WTC11 (cell line): ENCODE measurements around the gene UNC79. TPM values are rescaled to one million over a fixed set of nuclear protein-coding genes. Genes with fewer than 3 reads are reported as not detected.

ENCODE experiments used
- ATAC-seq: fragments of 200-7000 bp; cut with Tn5 transposase; 2 replicates; pipeline ENCODE4 v1.10.0; 2021; ENCODE audit warnings: mild to moderate bottlenecking, moderate library complexity
- CTCF ChIA-PET: fragments of 300-600 bp; sonication (Branson Sonifier 250); formaldehyde crosslinking; loops from one replicate; lab custom pipeline; 2021; ENCODE audit warnings: antibody characterized with exemption; lab: Charles Lee
- POLR2A ChIA-PET: fragments of 350-600 bp; sonication (Branson Sonifier 250); formaldehyde crosslinking; loops from one replicate; lab custom pipeline; 2021; ENCODE audit warnings: antibody characterized with exemption; lab: Charles Lee
- DNase-seq: peaks from one replicate; pipeline ENCODE4 v3.0.0; 2021; ENCODE audit warnings: low spot score
- H3K27ac Mint-ChIP-seq: 2 replicates; pipeline ENCODE4 v1.8.0; 2021; ENCODE audit warnings: mixed read lengths
- H3K27me3 Mint-ChIP-seq: 2 replicates; pipeline ENCODE4 v1.8.0; 2021; ENCODE audit warnings: low read depth, mild to moderate bottlenecking, moderate library complexity, mixed read lengths
- H3K36me3 Mint-ChIP-seq: 2 replicates; pipeline ENCODE4 v1.8.0; 2021; ENCODE audit warnings: mixed read lengths
- H3K4me1 Mint-ChIP-seq: 2 replicates; pipeline ENCODE4 v1.8.0; 2022; ENCODE audit warnings: mixed read lengths
- H3K4me3 Mint-ChIP-seq: 2 replicates; pipeline ENCODE4 v1.8.0; 2021; ENCODE audit warnings: mild to moderate bottlenecking, moderate library complexity, mixed read lengths
- H3K9me3 Mint-ChIP-seq: 2 replicates; pipeline ENCODE4 v1.8.0; 2021; ENCODE audit warnings: mixed read lengths
- ARID4B ChIP-seq: sonication (generic); formaldehyde crosslinking; IDR thresholded peaks from 2 replicates; pipeline ENCODE4 v1.8.0; 2023; ENCODE audit warnings: missing genetic modification reagents, mild to moderate bottlenecking, borderline replicate concordance
- CREB1 ChIP-seq: sonication (generic); formaldehyde crosslinking; IDR thresholded peaks from 2 replicates; pipeline ENCODE4 v1.8.0; 2023; ENCODE audit warnings: mild to moderate bottlenecking, missing genetic modification reagents
- FOXP4 ChIP-seq: sonication (generic); formaldehyde crosslinking; IDR thresholded peaks from 2 replicates; pipeline ENCODE4 v1.8.0; 2022; ENCODE audit warnings: mild to moderate bottlenecking, missing genetic modification reagents
- MLX ChIP-seq: sonication (generic); formaldehyde crosslinking; IDR thresholded peaks from 2 replicates; pipeline ENCODE4 v1.8.1; 2023; ENCODE audit warnings: mild to moderate bottlenecking, missing genetic modification reagents, moderate library complexity
- NR2C2 ChIP-seq: sonication (generic); formaldehyde crosslinking; IDR thresholded peaks from 2 replicates; pipeline ENCODE4 v1.8.0; 2022; ENCODE audit warnings: mild to moderate bottlenecking, missing genetic modification reagents
- PRRX2 ChIP-seq: fragments of 250-450 bp; sonication (Bioruptor Pico); IDR thresholded peaks from 2 replicates; pipeline ENCODE4 v1.8.0; 2021; ENCODE audit warnings: mild to moderate bottlenecking
- SP1 ChIP-seq: sonication (generic); formaldehyde crosslinking; conservative IDR thresholded peaks from 2 replicates; pipeline ENCODE4 v1.8.1; 2022; ENCODE audit warnings: missing genetic modification reagents
- ZNF219 ChIP-seq: sonication (generic); formaldehyde crosslinking; IDR thresholded peaks from 2 replicates; pipeline ENCODE4 v1.8.0; 2023; ENCODE audit warnings: missing genetic modification reagents, mild to moderate bottlenecking, borderline replicate concordance
- ZNF423 ChIP-seq: fragments of 250-450 bp; sonication (Bioruptor Pico); IDR thresholded peaks from 2 replicates; pipeline ENCODE4 v2.1.2; 2022; ENCODE audit warnings: mild to moderate bottlenecking, moderate library complexity
- total RNA-seq: library from RNA; stranded (reverse); gene quantifications from 3 replicates; pipeline ENCODE4 v1.2.3, GENCODE V29; 2021
- TF ChIP-seq, protein P1 (sequence below): sonication (generic); formaldehyde crosslinking; IDR thresholded peaks from 2 replicates; pipeline ENCODE4 v1.8.1; 2022; ENCODE audit warnings: mild to moderate bottlenecking, moderate library complexity, missing genetic modification reagents
- TF ChIP-seq, protein P2 (sequence below): sonication (generic); formaldehyde crosslinking; conservative IDR thresholded peaks from 2 replicates; pipeline ENCODE4 v1.8.1; 2023; ENCODE audit warnings: mild to moderate bottlenecking, low read depth, missing genetic modification reagents, moderate library complexity
- TF ChIP-seq, protein P3 (sequence below): sonication (generic); formaldehyde crosslinking; IDR thresholded peaks from 2 replicates; pipeline ENCODE4 v1.8.0; 2022; ENCODE audit warnings: mild to moderate bottlenecking, missing genetic modification reagents

Gene UNC79
- total RNA-seq, 1 experiment from 2014 or later = 2.1 TPM

- POLR2A ChIA-PET = no interaction called here
- CTCF ChIA-PET = interaction anchor here (0.8 to 1.7 kb wide), 3 partner anchors 15 to 270 kb away, joined by 3 to 6 read pairs (median 3); no protein-coding TSS in a partner anchor
- Mint-ChIP-seq H3K27ac (no peak overlapping the region), H3K27me3 (no peaks in the 10 kb centered on the region; the same call in 1 of the 2 replicates), H3K4me1 (peaks cover 6% of the 10 kb centered on the region), H3K4me3 (no peak overlapping the region), H3K36me3 (peaks cover 15% of the 10 kb centered on the region), H3K9me3 (peaks cover 32% of the 10 kb centered on the region)
- no peak for DNase-seq
- ATAC-seq = no peak
- TF ChIP-seq, protein P1, sequence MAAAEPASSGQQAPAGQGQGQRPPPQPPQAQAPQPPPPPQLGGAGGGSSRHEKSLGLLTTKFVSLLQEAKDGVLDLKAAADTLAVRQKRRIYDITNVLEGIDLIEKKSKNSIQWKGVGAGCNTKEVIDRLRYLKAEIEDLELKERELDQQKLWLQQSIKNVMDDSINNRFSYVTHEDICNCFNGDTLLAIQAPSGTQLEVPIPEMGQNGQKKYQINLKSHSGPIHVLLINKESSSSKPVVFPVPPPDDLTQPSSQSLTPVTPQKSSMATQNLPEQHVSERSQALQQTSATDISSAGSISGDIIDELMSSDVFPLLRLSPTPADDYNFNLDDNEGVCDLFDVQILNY = no peak
- TF ChIP-seq ZNF219 (no peak), PRRX2 (CRISPR knock-in tag) (no peak)
These were observed 238.9 kb downstream of the UNC79 start for GRCh38 chr14:93669632-93670031.

DNA sequence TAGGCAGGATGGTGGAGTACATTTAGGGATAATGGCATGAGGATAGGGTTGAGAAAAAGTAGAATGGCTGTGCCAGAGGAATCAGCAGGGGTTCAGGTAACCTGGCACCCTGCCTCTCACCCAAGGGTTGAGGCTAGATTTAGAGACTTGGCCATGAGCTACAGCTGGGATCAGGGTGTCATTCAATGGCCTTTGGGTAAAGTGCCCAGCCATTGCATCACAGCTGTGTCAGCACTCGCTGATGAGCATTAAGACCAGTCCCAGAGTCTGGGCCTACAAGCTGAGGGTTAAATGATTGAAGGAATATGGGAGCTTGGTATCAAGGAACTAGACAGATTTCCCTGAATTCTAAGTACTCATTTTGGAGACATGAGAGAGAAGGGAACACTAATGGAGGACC lies 243.6 kb downstream of the UNC79 start:
- H3K36me3 Mint-ChIP-seq = no peaks in the 10 kb centered on the region; the same call in 1 of the 2 replicates
- ChIA-PET POLR2A (no interaction called here), CTCF (interaction anchor here (1.2 kb wide), 1 partner anchor 229 kb away, joined by 3 read pairs; no protein-coding TSS in a partner anchor)
- DNase-seq (no peak), ATAC-seq (no peak)
- H3K27me3 Mint-ChIP-seq = no peaks in the 10 kb centered on the region; the same call in 1 of the 2 replicates
- no peak overlapping the region for H3K4me3 Mint-ChIP-seq
- TF ChIP-seq SP1 = no peak
- TF ChIP-seq ARID4B (CRISPR knock-in tag) = no peak
- H3K9me3 Mint-ChIP-seq = no peaks in the 10 kb centered on the region; the same call in 1 of the 2 replicates
- H3K27ac Mint-ChIP-seq = no peak overlapping the region
- peaks cover 15% of the 10 kb centered on the region for H3K4me1 Mint-ChIP-seq

- Mint-ChIP-seq H3K4me1 (peaks cover 15% of the 10 kb centered on the region), H3K27me3 (no peaks in the 10 kb centered on the region; the same call in 1 of the 2 replicates), H3K4me3 (no peak overlapping the region), H3K9me3 (no peaks in the 10 kb centered on the region), H3K27ac (no peak overlapping the region), H3K36me3 (no peaks in the 10 kb centered on the region; the same call in 1 of the 2 replicates)
- ATAC-seq (no peak), DNase-seq (no peak)
- POLR2A ChIA-PET = no interaction called here
- CTCF ChIA-PET = no interaction called here
- TF ChIP-seq CREB1 = no peak
- TF ChIP-seq NR2C2 = no peak
- TF ChIP-seq, protein P2, sequence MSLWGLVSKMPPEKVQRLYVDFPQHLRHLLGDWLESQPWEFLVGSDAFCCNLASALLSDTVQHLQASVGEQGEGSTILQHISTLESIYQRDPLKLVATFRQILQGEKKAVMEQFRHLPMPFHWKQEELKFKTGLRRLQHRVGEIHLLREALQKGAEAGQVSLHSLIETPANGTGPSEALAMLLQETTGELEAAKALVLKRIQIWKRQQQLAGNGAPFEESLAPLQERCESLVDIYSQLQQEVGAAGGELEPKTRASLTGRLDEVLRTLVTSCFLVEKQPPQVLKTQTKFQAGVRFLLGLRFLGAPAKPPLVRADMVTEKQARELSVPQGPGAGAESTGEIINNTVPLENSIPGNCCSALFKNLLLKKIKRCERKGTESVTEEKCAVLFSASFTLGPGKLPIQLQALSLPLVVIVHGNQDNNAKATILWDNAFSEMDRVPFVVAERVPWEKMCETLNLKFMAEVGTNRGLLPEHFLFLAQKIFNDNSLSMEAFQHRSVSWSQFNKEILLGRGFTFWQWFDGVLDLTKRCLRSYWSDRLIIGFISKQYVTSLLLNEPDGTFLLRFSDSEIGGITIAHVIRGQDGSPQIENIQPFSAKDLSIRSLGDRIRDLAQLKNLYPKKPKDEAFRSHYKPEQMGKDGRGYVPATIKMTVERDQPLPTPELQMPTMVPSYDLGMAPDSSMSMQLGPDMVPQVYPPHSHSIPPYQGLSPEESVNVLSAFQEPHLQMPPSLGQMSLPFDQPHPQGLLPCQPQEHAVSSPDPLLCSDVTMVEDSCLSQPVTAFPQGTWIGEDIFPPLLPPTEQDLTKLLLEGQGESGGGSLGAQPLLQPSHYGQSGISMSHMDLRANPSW (CRISPR knock-in tag) = no peak
- no peak for TF ChIP-seq FOXP4 (CRISPR knock-in tag)
- TF ChIP-seq ZNF423 (CRISPR knock-in tag) = no peak
- TF ChIP-seq MLX = no peak
- TF ChIP-seq, protein P3, sequence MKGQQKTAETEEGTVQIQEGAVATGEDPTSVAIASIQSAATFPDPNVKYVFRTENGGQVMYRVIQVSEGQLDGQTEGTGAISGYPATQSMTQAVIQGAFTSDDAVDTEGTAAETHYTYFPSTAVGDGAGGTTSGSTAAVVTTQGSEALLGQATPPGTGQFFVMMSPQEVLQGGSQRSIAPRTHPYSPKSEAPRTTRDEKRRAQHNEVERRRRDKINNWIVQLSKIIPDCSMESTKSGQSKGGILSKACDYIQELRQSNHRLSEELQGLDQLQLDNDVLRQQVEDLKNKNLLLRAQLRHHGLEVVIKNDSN (CRISPR knock-in tag) = no peak
- TF ChIP-seq PRRX2 (CRISPR knock-in tag) = no peak
These were observed 244.9 kb downstream of the UNC79 start for GRCh38 chr14:93675651-93676050.
